Frontal cortex (tissue), 4 donors: Measurements from ENCODE around the gene GAGE12F. TPM values are rescaled to one million over a fixed set of nuclear protein-coding genes. Genes with fewer than 3 reads are reported as not detected.
"Not testable (repeated sequence)": the region's sequence is repeated elsewhere in the genome, so short reads cannot be mapped to it uniquely, and the experiment has no call there.

Experiments
- DNase-seq, 2 donors: peaks; one replicate each; pipeline ENCODE4 v3.0.0; 2012; ENCODE audit warnings: low spot score in 2 of 2
- FAIRE-seq: peaks from 2 replicates; lab custom pipeline; 2012; peaks lifted over from hg19 to GRCh38; lab: Jason Lieb, UNC
- small RNA-seq: library from RNA; depleted of rRNA; stranded (forward); fragments of <200 nt; gene quantifications from one replicate; pipeline ENCODE3, GENCODE V24; 2014
- total RNA-seq: library from RNA; depleted of rRNA; stranded (reverse); fragments of >200 nt; gene quantifications from one replicate; pipeline ENCODE4 v1.2.3, GENCODE V29; 2014
- donor health status: control.
- donor health status: control.
- donor health status: control.

GAGE12F gene, protein sequence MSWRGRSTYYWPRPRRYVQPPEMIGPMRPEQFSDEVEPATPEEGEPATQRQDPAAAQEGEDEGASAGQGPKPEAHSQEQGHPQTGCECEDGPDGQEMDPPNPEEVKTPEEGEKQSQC
- total RNA-seq = not detected

DNA sequence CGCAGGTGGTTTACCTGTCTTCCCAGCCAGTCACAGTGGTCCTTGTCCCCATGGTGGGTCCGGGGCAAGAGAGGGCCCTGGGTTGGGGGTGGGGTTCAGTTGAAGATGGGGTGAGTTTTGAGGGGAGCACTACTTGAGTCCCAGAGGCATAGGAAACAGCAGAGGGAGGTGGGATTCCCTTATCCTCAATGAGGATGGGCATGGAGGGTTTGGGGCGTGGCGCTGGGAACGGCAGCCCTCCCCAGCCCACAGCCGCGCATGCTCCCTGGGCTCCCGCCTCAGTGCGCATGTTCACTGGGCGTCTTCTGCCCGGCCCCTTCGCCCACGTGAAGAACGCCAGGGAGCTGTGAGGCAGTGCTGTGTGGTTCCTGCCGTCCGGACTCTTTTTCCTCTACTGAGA is at the start of gene GAGE12F:
TSS of gene GAGE12F (plus strand) at position 301 of the 400 bp plus-strand sequence. CDS start 1,155 bp downstream, outside the sequence.
- FAIRE-seq, DNase-seq: not testable (repeated sequence)

DNA sequence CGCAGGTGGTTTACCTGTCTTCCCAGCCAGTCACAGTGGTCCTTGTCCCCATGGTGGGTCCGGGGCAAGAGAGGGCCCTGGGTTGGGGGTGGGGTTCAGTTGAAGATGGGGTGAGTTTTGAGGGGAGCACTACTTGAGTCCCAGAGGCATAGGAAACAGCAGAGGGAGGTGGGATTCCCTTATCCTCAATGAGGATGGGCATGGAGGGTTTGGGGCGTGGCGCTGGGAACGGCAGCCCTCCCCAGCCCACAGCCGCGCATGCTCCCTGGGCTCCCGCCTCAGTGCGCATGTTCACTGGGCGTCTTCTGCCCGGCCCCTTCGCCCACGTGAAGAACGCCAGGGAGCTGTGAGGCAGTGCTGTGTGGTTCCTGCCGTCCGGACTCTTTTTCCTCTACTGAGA is 28.8 kb upstream of the GAGE12F start, which contains the start of gene GAGE12C:
TSS of gene GAGE12C (plus strand) at position 301 of the 400 bp plus-strand sequence. CDS start 1,155 bp downstream, outside the sequence.
- not testable (repeated sequence) for DNase-seq, FAIRE-seq

DNA sequence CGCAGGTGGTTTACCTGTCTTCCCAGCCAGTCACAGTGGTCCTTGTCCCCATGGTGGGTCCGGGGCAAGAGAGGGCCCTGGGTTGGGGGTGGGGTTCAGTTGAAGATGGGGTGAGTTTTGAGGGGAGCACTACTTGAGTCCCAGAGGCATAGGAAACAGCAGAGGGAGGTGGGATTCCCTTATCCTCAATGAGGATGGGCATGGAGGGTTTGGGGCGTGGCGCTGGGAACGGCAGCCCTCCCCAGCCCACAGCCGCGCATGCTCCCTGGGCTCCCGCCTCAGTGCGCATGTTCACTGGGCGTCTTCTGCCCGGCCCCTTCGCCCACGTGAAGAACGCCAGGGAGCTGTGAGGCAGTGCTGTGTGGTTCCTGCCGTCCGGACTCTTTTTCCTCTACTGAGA is 19.2 kb upstream of the GAGE12F start, which contains the start of gene GAGE12D:
TSS of gene GAGE12D (plus strand) at position 301 of the 400 bp plus-strand sequence. CDS start 1,155 bp downstream, outside the sequence.
- not testable (repeated sequence) for FAIRE-seq, DNase-seq

DNA sequence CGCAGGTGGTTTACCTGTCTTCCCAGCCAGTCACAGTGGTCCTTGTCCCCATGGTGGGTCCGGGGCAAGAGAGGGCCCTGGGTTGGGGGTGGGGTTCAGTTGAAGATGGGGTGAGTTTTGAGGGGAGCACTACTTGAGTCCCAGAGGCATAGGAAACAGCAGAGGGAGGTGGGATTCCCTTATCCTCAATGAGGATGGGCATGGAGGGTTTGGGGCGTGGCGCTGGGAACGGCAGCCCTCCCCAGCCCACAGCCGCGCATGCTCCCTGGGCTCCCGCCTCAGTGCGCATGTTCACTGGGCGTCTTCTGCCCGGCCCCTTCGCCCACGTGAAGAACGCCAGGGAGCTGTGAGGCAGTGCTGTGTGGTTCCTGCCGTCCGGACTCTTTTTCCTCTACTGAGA is 9.7 kb upstream of the GAGE12F start, which contains the start of gene GAGE12E:
TSS of gene GAGE12E (plus strand) at position 301 of the 400 bp plus-strand sequence. CDS start 1,155 bp downstream, outside the sequence.
- not testable (repeated sequence) for DNase-seq, FAIRE-seq

DNA sequence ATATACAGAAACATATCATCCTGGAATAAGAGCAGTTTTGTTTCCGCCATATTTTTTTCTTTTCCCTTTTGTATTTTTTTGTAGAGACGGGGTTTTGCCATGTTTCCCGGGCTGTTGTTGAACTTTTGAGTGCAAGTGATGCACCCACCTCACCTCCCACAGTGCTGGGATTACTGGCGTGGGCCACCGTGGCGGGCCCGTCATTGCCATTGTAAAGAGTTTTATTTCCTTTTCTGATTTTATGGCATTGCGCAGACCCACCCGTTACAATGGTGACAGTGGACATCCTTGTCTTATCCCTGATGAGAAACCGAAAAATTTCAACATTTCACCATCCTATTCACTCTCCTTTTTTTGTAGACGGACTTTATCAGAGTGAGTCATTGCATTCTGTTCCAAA is 8.1 kb downstream of the GAGE12F start:
- DNase-seq, FAIRE-seq: not testable (repeated sequence)

DNA sequence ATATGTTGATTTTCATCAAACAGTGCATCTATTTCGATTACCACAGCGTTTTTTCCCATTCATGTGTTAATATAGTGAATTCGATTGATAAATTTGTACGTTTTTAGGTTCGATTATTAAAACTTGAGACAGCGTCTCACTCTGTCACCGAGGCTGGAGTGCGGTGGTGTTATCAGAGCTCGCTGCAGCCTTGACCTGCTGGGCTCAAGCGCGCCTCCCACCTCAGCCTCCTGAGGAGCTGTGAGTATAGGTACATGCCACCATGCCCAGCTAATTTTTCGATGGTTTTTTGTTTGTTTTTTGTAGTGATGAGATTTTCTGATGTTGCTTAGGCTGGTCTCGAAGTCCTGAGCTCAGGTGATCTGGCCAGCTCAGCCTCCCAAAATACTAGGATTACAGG is 8.5 kb downstream of the GAGE12F start:
- DNase-seq, FAIRE-seq: not testable (repeated sequence)

DNA sequence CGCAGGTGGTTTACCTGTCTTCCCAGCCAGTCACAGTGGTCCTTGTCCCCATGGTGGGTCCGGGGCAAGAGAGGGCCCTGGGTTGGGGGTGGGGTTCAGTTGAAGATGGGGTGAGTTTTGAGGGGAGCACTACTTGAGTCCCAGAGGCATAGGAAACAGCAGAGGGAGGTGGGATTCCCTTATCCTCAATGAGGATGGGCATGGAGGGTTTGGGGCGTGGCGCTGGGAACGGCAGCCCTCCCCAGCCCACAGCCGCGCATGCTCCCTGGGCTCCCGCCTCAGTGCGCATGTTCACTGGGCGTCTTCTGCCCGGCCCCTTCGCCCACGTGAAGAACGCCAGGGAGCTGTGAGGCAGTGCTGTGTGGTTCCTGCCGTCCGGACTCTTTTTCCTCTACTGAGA is 9.5 kb downstream of the GAGE12F start, which contains the start of gene GAGE12G:
TSS of gene GAGE12G (plus strand) at position 301 of the 400 bp plus-strand sequence. CDS start 1,155 bp downstream, outside the sequence.
- DNase-seq, FAIRE-seq: not testable (repeated sequence)

DNA sequence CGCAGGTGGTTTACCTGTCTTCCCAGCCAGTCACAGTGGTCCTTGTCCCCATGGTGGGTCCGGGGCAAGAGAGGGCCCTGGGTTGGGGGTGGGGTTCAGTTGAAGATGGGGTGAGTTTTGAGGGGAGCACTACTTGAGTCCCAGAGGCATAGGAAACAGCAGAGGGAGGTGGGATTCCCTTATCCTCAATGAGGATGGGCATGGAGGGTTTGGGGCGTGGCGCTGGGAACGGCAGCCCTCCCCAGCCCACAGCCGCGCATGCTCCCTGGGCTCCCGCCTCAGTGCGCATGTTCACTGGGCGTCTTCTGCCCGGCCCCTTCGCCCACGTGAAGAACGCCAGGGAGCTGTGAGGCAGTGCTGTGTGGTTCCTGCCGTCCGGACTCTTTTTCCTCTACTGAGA is 19.0 kb downstream of the GAGE12F start, which contains the start of gene GAGE12H:
TSS of gene GAGE12H (plus strand) at position 301 of the 400 bp plus-strand sequence. CDS start 1,155 bp downstream, outside the sequence.
- not testable (repeated sequence) for FAIRE-seq

DNA sequence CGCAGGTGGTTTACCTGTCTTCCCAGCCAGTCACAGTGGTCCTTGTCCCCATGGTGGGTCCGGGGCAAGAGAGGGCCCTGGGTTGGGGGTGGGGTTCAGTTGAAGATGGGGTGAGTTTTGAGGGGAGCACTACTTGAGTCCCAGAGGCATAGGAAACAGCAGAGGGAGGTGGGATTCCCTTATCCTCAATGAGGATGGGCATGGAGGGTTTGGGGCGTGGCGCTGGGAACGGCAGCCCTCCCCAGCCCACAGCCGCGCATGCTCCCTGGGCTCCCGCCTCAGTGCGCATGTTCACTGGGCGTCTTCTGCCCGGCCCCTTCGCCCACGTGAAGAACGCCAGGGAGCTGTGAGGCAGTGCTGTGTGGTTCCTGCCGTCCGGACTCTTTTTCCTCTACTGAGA is 28.6 kb downstream of the GAGE12F start, which contains the start of gene GAGE2A:
TSS of gene GAGE2A (plus strand) at position 301 of the 400 bp plus-strand sequence. CDS start 1,155 bp downstream, outside the sequence.
- not testable (repeated sequence) for FAIRE-seq, DNase-seq

More for the DNA sequence above, 19.0 kb downstream of the GAGE12F start, which contains the start of gene GAGE12H:
- not testable (repeated sequence) for DNase-seq

DNA sequence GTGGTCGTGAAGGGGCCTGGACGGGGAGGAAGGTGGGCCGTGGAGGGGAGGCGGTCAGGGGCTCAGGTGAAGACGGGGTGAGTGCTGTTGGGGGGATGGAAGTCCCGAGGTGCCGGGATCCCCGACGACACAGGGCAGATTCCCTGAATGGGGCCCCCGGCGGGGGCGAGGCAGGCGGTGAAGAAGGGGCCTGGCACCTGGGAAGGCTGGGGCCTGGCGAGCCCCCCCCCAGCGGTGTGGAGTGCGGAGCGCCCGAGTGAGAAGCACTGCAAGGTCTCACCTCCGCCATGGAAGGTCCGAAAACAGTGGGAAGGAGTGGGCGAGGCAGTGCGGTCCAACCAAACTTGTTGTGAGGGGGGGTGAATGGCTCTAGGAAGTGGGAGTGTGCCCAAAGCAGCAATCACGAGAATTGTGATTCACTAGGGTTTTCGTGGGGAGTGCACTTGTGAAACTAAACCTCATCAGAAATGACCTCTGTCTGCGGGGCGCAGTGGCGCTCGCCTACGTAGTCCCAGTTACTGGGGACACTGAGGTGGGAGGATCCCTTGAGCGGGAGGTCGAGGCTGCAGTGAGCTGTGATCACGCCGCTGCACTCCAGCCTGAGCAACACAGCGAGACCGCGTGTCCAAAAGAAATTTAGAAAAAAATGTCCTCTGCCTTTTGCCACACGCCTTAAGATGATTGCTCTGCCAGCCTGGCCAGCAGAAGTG is 29.3 kb downstream of the GAGE12F start:
- DNase-seq, FAIRE-seq: not testable (repeated sequence)

DNA sequence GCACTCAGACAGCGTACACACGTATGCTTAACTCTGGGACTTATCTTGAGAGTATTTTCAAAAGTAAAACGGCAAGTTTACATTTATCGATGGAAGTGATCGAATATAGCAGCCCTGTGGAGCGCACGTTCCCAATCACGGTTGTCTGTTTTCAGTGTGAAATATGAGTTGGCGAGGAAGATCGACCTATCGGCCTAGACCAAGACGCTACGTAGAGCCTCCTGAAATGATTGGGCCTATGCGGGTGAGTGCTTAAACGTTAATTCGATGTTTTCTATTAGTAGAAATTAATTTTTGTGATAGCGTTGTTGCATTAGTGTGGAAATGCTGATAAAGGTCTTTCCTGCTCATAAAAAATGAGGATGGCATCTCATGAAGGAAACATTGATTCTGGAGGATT is 29.8 kb downstream of the GAGE12F start:
- FAIRE-seq, DNase-seq: not testable (repeated sequence)

DNA sequence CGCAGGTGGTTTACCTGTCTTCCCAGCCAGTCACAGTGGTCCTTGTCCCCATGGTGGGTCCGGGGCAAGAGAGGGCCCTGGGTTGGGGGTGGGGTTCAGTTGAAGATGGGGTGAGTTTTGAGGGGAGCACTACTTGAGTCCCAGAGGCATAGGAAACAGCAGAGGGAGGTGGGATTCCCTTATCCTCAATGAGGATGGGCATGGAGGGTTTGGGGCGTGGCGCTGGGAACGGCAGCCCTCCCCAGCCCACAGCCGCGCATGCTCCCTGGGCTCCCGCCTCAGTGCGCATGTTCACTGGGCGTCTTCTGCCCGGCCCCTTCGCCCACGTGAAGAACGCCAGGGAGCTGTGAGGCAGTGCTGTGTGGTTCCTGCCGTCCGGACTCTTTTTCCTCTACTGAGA is 38.1 kb downstream of the GAGE12F start, which contains the start of gene GAGE1:
TSS of gene GAGE1 (plus strand) at position 301 of the 400 bp plus-strand sequence. CDS start 1,155 bp downstream, outside the sequence.
- not testable (repeated sequence) for DNase-seq, FAIRE-seq

DNA sequence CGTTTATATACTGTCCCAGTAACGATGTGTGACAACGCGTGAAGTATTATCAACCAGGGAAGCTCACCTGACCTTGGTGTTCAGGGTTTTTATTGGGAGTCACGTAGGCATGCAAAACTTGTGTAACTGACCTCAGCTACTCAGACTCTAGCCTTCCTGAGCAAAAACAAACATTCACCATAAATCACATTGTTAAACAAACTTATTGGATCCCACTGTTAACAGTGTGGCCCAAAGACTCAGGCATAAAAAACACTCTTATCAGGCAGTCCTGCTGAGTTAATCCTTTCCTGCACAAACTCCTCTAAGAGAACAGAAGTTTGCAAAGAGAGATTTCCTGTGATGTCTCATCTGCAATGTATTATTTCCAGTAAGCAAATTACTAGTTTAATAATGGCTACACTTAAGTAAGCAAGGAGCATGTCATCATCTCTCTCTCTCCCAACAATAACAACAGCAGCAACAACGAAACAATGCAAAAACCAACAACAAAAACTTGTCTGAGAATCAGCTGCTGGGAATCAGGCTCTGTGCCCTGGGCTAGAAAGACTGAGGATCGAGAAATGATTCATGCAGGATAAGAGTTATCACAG is 50.2 kb downstream of the GAGE12F start:
- FAIRE-seq (no peak), DNase-seq (no peak)

Small RNA genes within 50 kb of the gene (small RNA-seq; reads per million reads assigned to genes)
- gene GAGE12B = not detected

Other genes with a start within 250 kb of the GAGE12F start
- gene GAGE12J, start 238.8 kb upstream of the GAGE12F start, total RNA-seq = not detected
- not detected for gene GAGE13, start 229.3 kb upstream of the GAGE12F start, total RNA-seq
- not detected for gene GAGE12C, start 28.7 kb upstream of the GAGE12F start, total RNA-seq
- gene GAGE12D, start 19.1 kb upstream of the GAGE12F start, total RNA-seq = not detected
- not detected for gene GAGE12E, start 9.6 kb upstream of the GAGE12F start, total RNA-seq
- not detected for gene GAGE12G, start 9.6 kb downstream of the GAGE12F start, total RNA-seq
- gene GAGE12H, start 19.1 kb downstream of the GAGE12F start, total RNA-seq = not detected
- gene GAGE2A, start 28.7 kb downstream of the GAGE12F start, total RNA-seq = not detected
- gene GAGE1, start 38.2 kb downstream of the GAGE12F start, total RNA-seq = not detected
- gene PAGE1, start 135.1 kb downstream of the GAGE12F start, total RNA-seq = 0.41 TPM